Esophagus mucosa (tissue), 1 donor: ENCODE measurements around the gene GPBAR1. TPM values are rescaled to one million over a fixed set of nuclear protein-coding genes. Genes with fewer than 3 reads are reported as not detected.
"Not testable (repeated sequence)": the region's sequence is repeated elsewhere in the genome, so short reads cannot be mapped to it uniquely, and the experiment has no call there.

ENCODE experiments used
- ATAC-seq: fragments of 200-7000 bp; cut with Tn5 transposase; one replicate; pipeline ENCODE4 v1.9.1; 2020
- total RNA-seq: library from RNA; stranded (reverse); gene quantifications from one replicate; pipeline ENCODE4 v1.2.4, GENCODE V29; 2023
- donor health status: DM: yes; HTN: yes; CAD: no.

Gene GPBAR1
- total RNA-seq, 1 donor from 2014 or later, result not detected

- ATAC-seq, result not testable (repeated sequence)
These were observed 50.9 kb downstream of the GPBAR1 start for GRCh38 chr2:218311541-218312266.

- ATAC-seq, result no peak
These were observed 51.5 kb downstream of the GPBAR1 start for GRCh38 chr2:218312267-218312756.

GRCh38 chr2:218313356-218313755 lies 52.5 kb downstream of the GPBAR1 start:
- ATAC-seq, result no peak

Other genes with a start within 250 kb of the GPBAR1 start
- 0.12 TPM for gene RUFY4, start 191.8 kb upstream of the GPBAR1 start, total RNA-seq
- 18.7 TPM for gene CXCR2, start 135.0 kb upstream of the GPBAR1 start, total RNA-seq
- gene CXCR1, start 94.1 kb upstream of the GPBAR1 start, total RNA-seq, result 0.72 TPM
- gene ARPC2, start 43.8 kb upstream of the GPBAR1 start, total RNA-seq, result 383 TPM
- 67.0 TPM for gene AAMP, start 9.1 kb downstream of the GPBAR1 start, total RNA-seq
- 30.9 TPM for gene PNKD, start 9.5 kb downstream of the GPBAR1 start, total RNA-seq
- 247 TPM for gene TMBIM1, start 31.5 kb downstream of the GPBAR1 start, total RNA-seq
- not detected for gene CATIP, start 95.8 kb downstream of the GPBAR1 start, total RNA-seq
- 3.5 TPM for gene SLC11A1, start 121.3 kb downstream of the GPBAR1 start, total RNA-seq
- gene CTDSP1, start 138.9 kb downstream of the GPBAR1 start, total RNA-seq, result 64.2 TPM
- not detected for gene VIL1, start 158.1 kb downstream of the GPBAR1 start, total RNA-seq